GM21360 (cell line): Measurements from ENCODE around the gene CCDC7.
"Not testable (repeated sequence)": the region's sequence is repeated elsewhere in the genome, so short reads cannot be mapped to it uniquely, and the experiment has no call there.

Source experiments
- ATAC-seq: cut with Tn5 transposase; IDR thresholded peaks from one replicate; pipeline ENCODE4 v1.9.1; 2021; ENCODE audit warnings: mild to moderate bottlenecking, moderate library complexity; ENCODE audit not compliant: unreplicated experiment

Gene CCDC7

GRCh38 chr10:32548208-32548607 is 102.3 kb downstream of the CCDC7 start:
- no peak for ATAC-seq

GRCh38 chr10:32556783-32557395 is 110.9 kb downstream of the CCDC7 start:
- ATAC-seq = no peak

- ATAC-seq = not testable (repeated sequence)
Measured at GRCh38 chr10:32562695-32563094, 116.8 kb downstream of the CCDC7 start.

- ATAC-seq = no peak
Measured at GRCh38 chr10:32577448-32577847, 131.5 kb downstream of the CCDC7 start.

- no peak for ATAC-seq
Measured at GRCh38 chr10:32582946-32583345, 137.0 kb downstream of the CCDC7 start.

- not testable (repeated sequence) for ATAC-seq
Measured at GRCh38 chr10:32598022-32598421, 152.1 kb downstream of the CCDC7 start.

DNA sequence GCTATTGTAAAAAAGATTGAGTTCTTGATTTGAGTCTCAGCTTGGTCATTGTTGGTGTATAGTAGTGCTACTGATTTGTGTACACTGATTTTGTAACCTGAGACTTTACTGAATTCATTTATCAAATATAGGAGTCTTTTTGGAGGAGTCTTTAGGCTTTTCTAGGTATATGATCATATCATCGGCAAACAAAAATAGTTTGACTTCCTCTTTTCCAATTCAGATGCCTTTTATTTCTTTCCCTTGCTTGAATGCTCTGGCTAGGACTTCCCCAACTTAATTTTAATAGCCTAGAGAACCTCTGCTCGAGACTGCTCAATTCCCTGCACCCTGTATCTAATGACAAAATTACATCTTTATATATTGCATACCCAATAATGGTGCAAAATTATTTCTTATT is 154.4 kb downstream of the CCDC7 start:
- ATAC-seq = no peak

DNA sequence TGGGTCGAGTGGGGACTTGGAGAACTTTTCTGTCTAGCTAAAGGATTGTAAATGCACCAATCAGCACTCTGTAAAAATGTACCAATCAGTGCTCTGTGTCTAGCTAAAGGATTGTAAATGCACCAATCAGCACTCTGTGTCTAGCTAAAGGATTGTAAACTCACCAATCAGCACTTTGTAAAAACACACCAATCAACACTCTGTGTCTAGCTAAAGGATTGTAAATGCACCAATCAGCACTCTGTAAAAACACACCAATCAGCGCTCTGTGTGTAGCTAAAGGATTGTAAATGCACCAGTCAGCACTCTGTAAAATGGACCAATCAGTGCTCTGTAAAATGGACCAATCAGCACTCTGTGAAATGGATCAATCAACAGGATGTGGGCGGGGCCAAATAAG is 155.6 kb downstream of the CCDC7 start:
- ATAC-seq = not testable (repeated sequence)

- no peak for ATAC-seq
Measured at GRCh38 chr10:32605787-32606186, 159.8 kb downstream of the CCDC7 start.

DNA sequence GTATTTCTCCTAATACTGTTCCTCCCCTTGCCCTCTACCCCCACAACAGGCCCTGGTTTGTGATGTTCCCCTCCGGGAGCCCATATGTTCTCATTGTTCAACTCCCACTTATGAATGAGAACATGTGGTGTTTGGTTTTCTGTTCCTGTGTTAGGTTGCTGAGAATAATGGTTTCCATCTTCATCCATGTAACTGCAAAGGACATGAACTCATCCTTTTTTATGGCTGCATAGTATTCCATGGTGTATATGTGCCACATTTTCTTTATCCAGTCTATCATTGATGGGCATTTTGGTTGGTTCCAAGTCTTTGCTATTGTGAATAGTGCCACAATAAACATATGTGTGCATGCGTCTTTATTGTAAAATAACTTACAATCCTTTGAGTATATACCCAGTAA is 164.6 kb downstream of the CCDC7 start:
- not testable (repeated sequence) for ATAC-seq

GRCh38 chr10:32616438-32616837 is 170.5 kb downstream of the CCDC7 start:
- no peak for ATAC-seq

DNA sequence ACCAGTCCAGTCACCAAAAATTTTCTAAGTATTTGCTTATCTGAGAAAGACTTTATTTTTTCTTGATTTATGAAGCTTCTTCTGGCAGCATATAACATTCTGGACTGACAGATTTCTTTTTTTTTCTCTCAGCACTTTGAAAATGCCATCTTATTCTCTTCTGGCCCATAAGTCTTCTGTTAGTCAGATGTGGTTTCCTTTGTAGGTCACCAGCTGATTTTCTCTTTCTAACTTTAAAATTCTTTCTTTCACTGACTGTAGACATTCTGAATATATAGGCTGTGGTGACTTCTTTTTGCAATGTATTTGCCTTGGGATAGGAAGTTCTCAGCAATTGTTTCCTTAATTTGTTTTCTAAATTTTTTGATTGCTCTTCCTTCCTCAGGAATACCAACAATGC is 172.5 kb downstream of the CCDC7 start:
- ATAC-seq = no peak

DNA sequence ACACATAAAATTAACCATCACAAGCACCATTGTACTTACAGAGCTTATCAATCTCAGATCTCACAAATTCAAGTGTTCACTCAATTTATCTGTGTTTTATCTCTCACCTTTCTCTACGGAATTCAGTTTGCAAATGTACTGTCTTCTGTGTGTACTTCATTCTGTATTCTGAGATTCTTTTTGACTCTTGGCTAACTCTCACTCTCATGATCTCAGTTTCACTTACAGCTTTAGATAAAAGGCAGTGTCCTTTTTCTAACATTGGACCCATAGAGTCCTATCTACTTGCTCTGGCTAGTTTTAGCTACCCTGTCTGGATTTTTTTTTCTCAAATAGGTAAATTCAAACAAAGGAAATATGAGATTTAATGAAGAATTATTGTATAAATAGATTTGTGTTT is 176.0 kb downstream of the CCDC7 start:
- no peak for ATAC-seq

DNA sequence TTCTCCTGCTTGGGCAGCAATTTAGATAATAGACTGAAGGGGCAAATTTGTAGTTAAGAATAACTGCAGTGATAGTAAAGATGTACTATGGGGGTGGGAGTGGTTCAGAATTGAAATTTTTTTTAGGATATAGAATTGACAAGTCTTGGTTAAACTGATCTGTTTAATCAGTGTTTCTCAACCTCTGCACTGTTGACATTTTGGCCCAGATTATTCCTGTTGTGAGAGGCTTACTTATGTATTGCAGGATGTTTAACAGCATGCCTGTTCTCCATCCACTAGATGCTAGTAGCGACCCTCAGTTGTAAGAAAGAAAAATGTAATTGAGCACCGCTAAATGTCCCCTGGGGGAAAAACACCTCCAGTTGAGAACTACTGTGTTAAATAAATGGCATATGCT is 176.5 kb downstream of the CCDC7 start:
- ATAC-seq = no peak

DNA sequence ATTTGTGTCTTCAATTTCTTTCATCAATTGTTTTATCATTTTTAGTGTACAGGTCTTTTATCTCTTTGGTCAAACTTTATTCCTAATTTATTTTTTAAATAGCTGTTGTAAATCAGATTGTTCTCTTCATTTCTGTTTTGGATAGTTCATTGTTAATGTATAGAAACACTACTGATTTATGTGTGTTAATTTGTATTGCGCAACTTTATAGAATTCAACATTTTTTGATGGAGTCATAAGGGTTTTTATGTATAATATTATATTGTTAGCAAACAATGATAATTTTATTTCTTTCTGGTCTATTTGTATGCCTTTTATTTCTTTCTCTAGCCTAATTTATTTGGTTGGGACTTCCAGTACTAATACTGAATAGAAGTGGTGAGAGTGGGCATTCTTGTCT is 181.2 kb downstream of the CCDC7 start:
- ATAC-seq = no peak

DNA sequence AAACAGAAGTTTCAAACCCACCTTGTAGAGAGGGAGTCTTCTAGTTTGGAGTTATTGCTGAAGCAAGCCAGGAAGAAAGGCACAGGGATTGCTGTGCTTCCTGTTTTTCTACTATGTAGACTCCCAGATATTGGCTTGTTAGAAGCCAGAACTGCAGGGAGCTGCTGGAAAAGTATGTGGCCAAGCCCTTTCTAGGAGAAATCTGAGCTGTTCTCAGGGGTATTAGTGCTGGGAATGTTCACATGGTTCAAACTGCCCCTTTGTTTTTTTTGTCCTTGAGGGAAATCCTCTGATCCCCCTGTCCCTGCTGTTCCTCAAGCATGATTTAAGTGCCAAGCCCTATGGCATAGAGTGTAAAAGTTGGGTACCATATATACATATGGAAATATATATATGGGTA is 184.0 kb downstream of the CCDC7 start:
- ATAC-seq = no peak

DNA sequence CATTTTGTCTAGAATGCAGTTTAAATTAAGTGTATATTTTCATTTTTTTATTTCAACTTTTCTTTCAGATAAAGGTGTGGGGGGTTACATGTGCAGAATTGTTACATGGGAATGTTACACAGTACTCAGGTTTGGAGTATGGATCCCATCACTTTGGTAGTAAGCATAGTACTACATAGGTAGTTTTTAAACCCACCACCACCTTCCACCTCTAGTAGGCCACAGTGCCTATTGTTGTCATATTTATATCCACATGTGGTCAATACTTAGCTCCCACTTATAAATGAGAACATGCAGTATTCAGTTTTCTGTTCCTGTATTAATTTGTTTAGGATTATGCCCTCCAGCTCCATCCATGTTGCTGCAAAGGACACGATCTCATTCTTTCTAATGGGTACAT is 200.6 kb downstream of the CCDC7 start:
- ATAC-seq = no peak

- ATAC-seq = no peak
Measured at GRCh38 chr10:32650246-32650655, 204.3 kb downstream of the CCDC7 start.

DNA sequence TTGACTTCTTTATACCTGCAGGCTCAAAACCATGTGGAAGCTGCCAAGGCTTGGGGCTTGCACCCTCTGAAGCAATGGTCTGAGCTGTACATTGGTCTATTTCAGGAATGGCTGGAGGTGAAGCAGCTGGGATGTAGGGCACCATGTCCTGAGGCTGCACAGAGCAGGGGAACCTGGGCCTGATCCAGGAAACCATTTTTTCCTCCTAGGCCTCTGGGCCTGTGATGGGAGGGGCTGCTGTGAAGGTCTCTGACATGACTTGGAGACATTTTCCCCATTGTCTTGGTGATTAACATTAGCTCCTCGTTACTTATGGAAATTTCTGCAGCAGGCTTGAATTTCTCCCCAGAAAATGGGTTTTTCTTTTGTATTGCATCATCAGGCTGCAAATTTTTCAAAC is 211.5 kb downstream of the CCDC7 start:
- not testable (repeated sequence) for ATAC-seq

DNA sequence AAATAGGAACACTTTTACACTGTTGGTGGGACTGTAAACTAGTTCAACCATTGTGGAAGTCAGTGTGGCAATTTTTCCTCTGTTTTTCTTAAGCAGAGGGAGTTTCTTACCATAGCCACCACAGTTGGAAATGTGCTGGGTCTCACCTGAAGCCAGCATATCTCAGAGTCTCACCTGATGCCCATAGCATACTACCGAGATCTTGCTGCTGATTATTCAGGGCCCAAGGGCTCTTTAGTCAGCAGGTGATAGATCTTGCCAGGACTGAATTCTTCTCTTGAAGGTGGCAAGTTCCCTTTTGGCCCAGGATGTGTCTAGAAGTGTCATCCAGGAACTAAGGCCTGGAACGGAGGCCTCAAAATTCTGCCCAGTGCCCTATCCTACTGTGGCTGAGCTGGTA is 215.4 kb downstream of the CCDC7 start:
- ATAC-seq = no peak

DNA sequence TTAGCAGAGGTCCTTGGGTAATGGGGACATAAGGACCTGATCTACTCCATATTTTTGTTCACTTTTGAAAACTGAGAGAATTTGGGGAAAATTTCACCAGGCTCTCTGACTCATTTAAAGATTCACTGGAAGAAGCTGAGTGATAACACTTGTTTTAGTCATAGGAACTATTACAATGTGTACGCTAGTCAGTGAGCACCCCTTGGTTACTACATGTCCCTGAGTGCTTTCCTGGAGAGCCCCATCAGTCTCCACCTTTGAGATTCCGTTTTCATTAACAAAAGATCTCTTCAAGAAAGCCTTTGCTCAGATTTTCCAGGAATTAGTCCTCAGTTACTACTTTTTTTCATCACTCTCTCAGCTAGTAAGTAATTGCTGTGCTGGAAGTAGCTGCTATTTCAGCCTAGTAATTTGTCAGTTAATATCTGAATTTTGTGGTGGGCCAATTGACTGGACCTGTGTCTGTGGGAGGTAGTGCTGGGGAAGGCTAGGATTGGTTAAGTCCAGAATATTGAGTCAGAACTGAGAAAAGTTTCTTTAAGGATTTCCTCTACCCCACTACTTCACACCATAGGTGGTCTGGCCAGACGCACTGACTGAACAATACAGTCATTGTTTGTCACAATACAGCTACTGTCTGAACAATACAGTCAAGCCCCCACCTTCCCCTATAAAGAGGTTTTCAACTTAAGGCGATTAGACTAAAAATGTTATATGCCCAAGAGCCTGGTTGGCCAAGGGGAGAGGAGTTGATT is 235.0 kb downstream of the CCDC7 start:
- ATAC-seq = no peak

GRCh38 chr10:32684291-32684690 is 238.4 kb downstream of the CCDC7 start:
- ATAC-seq = no peak

- no peak for ATAC-seq
Measured at GRCh38 chr10:32687116-32687515, 241.2 kb downstream of the CCDC7 start.
